ENCODE data around the gene UBE2F.

DNA sequence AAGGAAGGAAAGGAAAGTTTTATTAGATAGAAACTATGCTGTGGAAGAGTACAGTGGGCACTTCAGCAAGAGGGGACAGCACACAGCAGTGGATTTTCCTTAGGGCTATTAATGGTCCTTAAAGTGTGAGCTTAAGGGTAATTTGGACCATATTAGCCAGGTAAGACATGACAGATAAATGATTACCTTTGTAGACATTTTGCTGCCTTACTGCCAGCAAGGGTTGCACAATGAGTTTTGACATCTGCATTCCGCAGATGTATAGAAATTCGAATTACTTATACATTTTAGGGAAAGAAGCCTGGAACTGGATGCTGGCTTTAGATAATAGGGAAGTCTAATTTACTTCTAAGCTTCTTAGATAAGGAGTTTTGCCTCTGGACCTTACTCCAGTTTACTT lies 14.0 kb upstream of the UBE2F start:
- TF ChIP-seq, protein P1, sequence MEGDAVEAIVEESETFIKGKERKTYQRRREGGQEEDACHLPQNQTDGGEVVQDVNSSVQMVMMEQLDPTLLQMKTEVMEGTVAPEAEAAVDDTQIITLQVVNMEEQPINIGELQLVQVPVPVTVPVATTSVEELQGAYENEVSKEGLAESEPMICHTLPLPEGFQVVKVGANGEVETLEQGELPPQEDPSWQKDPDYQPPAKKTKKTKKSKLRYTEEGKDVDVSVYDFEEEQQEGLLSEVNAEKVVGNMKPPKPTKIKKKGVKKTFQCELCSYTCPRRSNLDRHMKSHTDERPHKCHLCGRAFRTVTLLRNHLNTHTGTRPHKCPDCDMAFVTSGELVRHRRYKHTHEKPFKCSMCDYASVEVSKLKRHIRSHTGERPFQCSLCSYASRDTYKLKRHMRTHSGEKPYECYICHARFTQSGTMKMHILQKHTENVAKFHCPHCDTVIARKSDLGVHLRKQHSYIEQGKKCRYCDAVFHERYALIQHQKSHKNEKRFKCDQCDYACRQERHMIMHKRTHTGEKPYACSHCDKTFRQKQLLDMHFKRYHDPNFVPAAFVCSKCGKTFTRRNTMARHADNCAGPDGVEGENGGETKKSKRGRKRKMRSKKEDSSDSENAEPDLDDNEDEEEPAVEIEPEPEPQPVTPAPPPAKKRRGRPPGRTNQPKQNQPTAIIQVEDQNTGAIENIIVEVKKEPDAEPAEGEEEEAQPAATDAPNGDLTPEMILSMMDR (IDR thresholded peaks at IDR 0.05; ENCODE audit: low read depth, low read length) = no peak
- no peak for TF ChIP-seq EZH2phosphoT487 (IDR thresholded peaks at IDR 0.05; ENCODE audit: low read depth)
